HG03469 (cell line): Measurements from ENCODE around the gene NBPF9.
"Not testable (repeated sequence)": the region's sequence is repeated elsewhere in the genome, so short reads cannot be mapped to it uniquely, and the experiment has no call there.

ENCODE experiments used
- ATAC-seq: cut with Tn5 transposase; IDR thresholded peaks from one replicate; pipeline ENCODE4 v1.9.1; 2021; ENCODE audit warnings: mild to moderate bottlenecking, moderate library complexity, moderate number of reproducible peaks; ENCODE audit not compliant: unreplicated experiment

NBPF9 gene, protein sequence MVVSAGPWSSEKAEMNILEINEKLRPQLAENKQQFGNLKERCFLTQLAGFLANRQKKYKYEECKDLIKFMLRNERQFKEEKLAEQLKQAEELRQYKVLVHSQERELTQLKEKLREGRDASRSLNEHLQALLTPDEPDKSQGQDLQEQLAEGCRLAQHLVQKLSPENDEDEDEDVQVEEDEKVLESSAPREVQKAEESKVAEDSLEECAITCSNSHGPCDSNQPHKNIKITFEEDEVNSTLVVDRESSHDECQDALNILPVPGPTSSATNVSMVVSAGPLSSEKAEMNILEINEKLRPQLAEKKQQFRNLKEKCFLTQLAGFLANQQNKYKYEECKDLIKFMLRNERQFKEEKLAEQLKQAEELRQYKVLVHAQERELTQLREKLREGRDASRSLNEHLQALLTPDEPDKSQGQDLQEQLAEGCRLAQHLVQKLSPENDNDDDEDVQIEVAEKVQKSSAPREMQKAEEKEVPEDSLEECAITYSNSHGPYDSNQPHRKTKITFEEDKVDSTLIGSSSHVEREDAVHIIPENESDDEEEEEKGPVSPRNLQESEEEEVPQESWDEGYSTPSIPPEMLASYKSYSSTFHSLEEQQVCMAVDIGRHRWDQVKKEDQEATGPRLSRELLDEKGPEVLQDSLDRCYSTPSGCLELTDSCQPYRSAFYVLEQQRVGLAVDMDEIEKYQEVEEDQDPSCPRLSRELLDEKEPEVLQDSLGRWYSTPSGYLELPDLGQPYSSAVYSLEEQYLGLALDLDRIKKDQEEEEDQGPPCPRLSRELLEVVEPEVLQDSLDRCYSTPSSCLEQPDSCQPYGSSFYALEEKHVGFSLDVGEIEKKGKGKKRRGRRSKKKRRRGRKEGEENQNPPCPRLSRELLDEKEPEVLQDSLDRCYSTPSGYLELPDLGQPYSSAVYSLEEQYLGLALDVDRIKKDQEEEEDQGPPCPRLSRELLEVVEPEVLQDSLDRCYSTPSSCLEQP (N-terminal part only)

DNA sequence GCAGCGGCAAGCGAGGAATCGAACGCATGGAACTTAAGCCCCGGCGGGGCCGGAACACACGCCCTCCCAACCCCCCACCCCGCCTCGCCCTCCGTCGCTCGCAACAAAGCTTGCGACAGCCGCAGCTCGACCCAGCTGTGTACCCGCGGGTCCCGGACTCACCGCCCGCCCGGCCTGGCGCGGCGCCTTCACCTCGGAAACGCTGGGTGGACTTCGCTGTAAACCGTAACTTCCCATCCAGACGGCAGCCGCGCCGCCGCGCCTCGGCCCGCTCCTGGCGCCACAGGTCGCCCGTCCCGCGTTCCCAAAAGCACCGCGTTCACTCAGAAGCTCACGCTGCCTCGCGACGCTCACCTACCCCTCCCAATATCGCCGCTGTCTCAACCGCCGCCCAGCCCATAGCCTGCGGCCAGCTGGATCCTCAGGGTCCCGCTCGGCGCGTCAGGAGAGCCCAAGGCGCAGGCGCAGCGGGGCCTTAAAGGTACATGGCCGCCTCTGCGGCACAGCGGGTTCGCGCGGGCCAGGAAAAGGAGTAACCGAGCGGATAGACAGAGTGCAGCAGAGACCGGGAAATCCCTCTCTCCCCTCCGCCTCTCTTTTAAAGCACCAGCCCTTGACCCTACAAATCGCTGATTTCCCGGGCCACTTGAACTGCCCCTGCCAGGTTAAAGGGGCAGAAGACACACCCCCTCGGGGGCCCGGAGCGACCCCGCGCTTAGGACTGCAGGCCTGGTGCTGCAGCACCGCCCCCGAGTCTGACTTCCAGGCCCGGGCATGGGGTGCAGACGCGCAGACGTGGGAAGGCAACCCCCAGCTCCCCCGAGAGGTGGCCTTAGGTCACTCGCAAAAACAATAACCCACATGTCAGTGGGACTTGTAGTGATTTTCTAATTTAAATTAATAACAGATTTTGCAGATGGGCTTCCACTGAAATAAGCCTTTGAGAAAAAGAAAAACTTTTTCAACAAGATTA lies at the start of gene NBPF9:
NBPF9 (minus strand) TSS at position 443 of the 973 bp plus-strand sequence. CDS start 21,412 bp downstream, outside the sequence.
- peak; percentile 83 for ATAC-seq

DNA sequence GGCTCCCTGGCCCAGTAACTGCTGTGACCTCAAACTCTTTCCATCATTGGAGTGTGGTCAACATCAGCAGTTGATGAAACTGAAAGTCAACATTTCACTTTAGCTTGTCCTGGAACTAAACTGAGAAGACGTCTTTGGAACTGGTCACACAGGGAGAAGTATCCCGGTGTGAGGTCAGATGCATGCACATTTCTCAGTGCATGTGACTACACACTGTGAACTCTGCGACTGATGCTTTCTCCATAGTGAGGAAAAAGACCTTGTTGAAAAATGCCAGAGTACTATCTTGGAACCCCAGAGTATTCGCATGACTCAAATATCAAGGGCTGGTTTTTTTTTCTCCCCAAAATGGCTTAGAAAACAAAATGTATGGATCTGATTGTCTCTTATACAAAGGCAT lies 46.6 kb upstream of the NBPF9 start:
- ATAC-seq, result not testable (repeated sequence)

DNA sequence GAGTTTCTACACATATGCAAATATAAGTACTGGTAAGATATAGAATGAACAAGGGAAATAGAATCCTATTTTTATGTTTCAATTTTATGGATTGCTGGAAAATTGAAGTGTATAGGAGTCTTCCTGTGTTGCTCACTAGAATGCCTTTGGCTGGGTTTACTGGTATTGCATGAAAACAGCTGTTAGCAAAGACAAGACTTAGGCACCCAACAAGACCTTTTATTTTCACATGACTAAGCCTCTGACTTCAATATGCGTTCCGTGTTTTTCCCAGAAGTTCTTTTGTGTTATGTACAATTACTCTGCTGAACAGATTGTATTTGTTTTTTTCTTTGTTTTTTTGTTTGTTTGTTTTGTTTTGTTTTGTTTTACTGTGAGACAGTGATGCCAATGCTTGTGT lies 34.2 kb upstream of the NBPF9 start:
- not testable (repeated sequence) for ATAC-seq

DNA sequence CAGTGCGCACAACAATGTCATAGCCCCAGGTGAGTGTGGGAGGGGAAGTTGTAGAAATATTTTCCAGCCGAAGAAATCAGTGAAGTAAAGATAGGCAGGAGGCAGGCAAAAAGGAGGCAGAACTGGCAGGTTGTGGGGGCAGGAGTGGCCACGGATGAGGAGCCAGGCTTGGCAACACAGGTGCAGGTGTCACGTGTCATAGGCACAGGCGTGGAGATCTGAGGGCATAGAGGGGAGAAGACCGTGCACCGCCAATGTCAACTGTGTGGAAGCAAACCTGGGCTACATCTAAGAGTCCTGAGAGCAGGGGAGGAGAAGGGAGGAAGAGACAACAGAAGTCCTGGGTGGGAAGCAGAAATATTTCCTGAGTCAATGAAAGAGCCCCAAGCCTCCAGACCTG lies 27.6 kb upstream of the NBPF9 start:
- not testable (repeated sequence) for ATAC-seq

DNA sequence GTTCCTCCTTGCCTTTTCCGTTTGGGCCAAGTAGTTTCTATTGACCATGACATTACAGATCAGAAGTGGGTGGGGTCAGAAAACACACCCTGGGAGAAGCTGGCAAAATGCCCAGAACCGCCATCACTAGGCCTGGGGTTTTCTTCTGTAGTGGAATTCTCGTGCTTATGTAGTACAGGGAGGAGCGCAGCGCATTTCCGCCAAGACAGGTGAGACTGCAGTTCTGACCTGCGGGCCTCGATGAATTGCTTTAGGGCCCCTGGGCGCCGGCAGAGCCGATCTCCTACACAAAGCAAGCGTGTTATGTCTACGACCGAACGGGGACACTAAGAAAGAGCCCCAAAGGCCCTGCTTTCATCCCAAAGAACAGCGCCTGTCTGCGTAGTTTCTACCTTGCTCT lies 25.9 kb upstream of the NBPF9 start:
- ATAC-seq, result not testable (repeated sequence)

DNA sequence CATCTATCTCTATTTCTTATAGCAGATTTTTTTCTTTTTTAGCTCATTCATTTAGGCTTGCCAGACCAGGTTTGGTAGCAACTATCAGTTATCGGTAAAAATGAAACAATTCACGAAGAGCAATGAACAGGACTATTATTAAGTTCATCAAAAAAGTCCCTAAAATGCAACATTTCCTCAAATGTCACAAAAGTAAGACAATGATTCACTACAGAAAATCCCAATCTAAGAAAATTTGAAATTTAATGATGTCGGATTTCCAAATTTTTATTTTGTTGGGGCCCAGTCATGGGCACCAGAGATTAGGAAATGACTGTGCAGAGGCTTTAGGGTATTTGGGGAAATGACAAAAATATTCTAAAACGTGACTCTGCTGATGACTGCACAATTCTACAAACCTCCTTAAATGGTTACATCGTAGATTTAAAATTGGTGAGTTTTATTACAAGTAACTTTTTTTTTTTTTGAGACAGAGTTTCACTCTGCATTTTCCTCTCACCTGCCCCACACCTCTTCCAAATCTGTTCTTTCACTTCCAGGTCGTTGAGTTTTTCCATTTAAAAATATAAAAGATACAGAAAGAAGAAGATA lies 23.3 kb upstream of the NBPF9 start:
- not testable (repeated sequence) for ATAC-seq

DNA sequence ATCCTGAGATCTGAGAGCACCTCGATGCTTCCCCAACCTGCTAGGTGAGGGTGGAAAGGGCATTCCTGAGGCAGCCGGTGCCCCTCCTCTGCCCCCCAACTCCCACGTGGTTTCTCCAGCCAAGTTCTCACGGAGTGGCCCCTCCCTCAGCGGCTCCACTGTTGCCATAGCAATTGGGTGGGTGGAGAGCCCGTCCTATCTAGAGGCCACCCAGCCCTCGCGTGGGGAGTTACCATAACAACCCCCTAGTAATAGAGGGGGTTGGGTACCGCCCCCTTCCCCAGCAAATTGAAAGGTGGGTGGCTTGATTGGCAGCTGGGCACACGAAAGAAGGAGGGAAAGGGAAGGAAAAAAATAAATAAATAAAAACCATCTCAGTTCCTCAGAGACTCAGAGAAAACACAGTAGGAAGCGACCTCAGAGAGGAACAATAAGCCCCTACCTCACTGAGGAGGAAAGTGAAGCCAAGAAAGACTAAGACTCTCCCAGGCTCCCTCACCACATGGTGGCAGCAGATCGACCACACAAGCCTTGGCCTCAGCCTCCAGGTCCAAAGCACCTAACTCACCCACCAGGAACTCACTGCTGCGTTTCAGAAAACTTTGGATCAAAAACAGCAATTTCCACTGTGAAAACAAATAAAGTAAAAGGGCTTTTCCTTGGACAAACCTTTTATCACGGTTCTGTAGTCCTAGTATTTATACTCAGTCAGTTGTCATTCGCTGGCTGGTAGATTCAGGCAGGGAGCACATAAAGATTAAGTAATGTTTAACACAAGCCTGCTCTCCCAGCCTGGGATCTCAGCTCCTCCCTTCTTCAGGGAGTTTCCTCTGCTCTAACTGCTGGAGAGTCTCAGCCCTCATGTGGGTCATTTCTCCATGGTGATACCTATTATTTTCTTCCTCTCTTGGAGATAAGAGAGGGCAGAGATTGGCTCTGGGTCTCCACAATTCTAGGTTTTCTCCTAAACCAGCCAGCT lies 20.9 kb upstream of the NBPF9 start:
- not testable (repeated sequence) for ATAC-seq

DNA sequence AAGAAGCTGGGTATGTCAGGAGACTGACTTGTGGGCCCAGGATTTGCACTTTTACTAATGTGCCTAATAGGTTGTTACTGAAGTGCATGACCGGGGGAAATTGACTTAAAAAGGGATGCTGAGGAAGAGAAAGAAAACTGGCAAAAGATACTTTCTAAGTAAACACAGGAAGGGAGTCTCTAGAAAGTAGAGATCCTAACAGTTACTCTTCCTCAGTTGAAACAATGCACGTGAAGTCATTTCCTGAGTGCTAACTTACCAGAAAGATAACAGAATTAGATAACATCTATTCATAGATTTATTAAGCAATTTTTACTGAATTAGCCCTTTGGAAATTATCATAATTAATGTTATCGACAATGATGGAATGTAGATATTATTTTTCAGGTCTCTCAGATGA lies 9.5 kb upstream of the NBPF9 start:
- not testable (repeated sequence) for ATAC-seq

DNA sequence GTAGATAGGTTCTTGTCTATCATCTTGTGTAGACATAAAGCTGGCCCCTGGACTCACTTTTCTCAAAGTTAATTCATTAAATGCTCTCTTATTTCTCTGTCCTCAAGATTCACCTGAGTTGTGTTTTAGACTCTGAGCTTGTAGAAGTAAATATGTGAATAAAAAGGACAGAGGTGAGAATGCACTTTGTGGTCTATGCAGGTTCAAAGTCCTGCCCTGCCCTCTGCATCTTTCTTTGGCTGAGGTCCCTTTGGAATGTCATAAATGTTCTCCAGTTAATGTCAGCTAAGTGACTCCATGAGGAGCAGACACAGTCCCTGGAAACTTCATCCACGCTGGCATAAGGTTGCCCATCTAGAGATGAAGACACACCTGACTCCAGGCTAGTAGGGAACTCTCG lies 7.0 kb upstream of the NBPF9 start:
- not testable (repeated sequence) for ATAC-seq

DNA sequence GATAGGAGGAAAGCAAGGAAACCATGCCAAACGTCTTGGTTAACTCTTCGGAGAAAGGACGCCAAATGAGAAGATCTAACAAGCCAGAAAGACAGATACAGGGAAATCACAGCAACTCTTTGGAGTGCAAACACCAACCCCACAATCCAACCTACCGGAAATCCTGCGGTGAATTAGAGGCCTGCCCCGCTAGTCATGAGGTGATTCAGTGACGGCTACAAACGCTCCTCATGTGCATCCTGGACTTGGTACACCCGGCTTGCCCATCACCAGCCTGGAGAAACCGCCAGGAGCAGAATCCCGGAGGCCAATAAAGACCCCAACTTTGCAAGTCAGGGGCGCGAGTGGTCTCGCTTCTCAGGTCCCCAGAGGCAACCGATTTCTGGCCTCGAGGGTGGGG lies 777 bp downstream of the NBPF9 start:
- ATAC-seq, result not testable (repeated sequence)

DNA sequence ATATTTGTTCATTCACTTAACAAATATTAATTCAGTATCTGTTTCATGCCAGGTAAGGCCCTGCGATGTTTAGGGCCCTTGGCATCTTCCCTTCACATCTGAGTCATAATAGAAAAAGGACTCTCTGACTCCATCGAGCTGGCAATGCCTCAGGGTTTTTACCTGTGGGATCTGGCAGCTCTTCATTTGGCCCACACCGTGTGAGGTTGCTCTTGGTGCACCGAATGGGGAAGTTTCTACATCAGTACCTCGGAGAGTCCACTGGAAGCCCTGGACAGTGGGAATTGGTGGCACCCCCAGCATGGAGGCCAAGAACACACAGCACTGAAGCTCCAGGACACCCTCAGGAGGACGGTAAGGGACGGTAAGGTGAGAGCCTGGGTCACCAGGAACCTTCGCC lies 5.1 kb downstream of the NBPF9 start:
- not testable (repeated sequence) for ATAC-seq

DNA sequence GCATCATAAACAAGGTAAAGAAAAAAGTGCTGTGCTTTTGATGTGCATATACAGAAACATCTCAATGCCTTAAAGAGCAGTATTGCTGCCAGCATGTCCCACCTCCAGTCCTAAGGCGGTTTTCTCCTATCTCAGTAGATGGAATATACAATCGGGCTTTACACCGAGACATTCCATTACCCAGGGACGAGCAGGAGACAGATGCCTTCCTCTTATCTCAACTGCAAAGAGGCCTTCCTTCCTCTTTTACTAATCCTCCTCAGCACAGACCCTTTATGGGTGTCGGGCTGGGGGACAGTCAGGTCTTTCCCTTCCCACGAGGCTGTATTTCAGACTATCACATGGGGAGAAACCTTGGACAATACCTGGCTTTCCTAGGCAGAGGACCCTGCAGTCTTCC lies 10.2 kb downstream of the NBPF9 start:
- ATAC-seq, result not testable (repeated sequence)

DNA sequence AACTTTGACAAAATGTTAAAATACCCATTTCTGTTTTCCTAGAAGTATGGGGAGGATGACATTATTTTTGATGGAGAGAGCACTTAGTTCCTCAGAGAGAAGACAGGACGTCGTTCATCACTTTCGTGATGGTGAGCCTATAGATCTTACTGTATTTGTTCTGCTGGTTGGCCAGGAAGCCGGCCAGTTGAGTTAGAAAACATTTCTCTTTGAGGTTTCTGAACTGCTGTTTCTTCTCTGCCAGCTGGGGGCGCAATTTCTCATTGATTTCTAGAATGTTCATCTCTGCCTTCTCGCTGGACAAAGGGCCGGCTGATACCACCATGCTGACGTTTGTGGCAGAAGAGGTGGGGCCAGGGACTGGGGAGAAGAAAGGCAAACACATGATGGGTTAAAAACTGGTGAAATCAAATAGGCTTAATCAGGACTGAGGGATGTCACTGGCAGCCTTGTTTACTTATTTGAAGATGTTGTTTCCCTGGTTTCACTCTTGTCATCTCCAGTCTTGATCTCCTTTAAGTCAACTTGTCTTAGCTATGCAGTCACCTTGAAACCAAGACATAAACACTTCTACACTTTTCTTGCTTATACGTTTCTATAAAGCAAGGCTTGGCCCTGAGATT lies 27.7 kb downstream of the NBPF9 start:
- ATAC-seq, result not testable (repeated sequence)

DNA sequence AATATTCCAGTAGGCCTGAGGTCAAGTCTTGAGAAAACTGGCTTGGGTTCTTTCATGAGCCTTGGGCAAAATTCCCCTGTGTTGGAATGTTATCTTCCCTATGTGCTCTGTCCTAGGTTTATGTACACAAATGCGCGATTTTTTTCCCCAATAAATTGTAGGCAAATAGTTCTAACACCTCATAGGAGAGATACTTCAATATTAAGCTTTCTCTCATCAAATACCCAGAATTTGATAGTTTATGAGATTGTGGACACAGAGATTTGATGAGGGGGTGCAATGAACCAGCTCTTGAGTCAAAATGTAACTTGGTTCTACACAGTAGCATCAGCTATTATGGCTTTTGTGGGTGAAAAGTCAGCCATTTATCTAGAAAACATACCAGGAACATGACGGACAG lies 38.7 kb downstream of the NBPF9 start:
- not testable (repeated sequence) for ATAC-seq

DNA sequence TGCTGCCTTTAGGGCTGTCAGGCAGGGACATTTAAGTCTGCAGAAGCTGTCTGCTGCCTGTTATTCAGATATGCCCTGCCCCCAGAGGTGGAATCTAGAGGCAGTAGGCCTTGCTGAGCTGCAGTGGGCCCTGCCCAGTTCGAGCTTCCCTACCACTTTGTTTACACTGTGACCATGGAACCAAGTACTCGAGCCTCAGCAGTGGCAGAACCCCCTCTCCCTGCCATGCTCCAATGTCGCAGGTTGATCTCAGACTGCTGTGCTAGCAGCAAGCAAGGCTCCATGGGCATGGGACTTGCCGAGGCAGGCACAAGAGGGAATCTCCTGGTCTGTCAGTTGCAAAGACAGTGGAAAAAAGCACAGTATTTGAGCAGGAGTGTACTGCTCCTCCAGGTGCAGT lies 60.3 kb downstream of the NBPF9 start:
- not testable (repeated sequence) for ATAC-seq

DNA sequence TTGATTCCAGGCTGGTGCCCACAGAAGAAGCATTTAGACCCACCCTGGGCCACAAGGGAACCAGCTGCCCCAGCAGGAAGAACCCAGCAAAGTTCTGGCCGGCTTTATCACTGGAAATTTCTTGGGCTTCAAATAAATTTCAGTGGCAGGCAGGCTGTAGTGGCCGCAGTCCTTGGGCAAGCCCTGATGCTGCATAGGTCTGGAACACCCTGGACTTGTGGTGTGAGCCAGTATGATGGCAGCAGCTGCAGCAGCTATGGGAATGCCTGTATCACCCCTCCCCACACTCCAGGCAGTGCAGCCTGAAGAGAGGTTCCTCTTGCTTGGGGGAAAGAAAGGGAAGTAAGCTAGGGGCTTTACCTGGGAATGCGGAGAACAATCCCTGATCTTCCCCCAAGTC lies 69.4 kb downstream of the NBPF9 start:
- ATAC-seq, result not testable (repeated sequence)

DNA sequence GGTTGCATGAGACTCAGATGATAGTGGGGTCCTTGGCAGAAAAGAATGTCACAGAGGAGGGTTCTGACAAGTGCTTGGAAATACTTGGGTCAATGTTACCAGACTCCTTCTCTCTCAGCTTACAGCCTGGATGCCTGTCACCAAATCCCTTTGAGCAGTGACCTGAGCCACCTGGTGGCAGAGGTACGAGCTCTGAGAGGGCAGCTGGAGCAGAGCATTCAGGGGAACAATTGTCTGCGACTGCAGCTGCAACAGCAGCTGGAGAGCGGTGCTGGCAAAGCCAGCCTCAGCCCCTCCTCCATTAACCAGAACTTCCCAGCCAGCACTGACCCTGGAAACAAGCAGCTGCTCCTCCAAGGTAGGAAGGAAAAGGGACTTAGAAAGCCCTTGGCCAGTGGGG lies 79.0 kb downstream of the NBPF9 start:
- not testable (repeated sequence) for ATAC-seq

DNA sequence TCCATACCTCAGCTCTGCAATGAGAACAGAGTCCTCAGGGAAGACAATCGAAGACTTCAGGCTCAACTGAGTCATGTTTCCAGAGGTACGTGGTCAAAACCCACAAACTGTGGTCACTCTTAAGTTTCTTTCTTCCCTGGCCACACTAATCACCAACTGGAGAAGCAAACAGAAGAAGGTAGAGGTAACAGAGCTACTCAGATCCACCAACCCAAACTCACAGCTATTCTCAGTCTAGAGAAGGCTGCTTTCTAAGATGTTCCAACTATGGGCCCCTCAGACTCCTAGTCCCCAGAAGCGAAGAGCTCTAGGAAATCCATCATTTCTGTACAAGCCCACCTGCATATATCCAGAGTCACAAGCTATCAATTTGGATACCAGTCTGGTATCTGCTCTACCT lies 84.8 kb downstream of the NBPF9 start:
- ATAC-seq, result not testable (repeated sequence)
